ENCODE data around the gene SULT1A2.
"Not testable (repeated sequence)": the region's sequence is repeated elsewhere in the genome, so short reads cannot be mapped to it uniquely, and the experiment has no call there.

The SULT1A2 gene

DNA sequence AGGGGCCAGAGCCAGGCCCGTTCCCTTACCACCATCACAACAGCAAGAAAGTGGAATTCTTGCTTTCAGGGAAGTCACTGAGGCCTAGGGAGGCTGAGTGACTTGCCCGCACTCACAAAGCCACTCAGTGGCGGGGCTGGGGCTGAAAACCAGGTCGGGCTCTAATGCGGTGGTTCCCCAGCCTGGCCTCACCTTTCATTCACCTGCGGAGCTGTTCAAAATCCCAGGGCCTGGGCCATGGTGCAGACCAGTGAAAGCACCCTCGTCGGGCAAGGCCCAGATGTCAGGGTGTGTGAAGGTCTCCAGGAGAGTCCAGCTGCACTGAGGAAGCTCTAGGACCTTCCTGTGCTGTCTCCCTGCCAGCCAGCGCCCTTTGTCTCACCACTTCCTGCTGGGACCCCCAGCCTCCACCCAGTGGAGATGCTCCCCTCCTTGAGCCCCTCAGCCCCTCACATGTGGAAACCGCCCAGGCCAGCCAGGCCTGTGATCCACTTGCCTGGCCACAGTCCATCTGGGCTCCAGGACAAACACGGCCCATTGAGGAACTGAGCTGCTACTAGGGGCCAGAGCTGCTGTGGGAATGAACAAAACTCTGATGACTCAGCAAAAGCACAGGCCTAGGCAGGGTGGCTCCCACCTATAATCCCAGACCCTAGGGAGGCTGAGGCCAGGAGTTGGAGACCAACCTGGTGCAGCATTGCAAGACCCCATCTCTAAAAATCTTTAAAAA is 12.2 kb upstream of the SULT1A2 start:
- FAIRE-seq, result not testable (repeated sequence)

- FAIRE-seq, result not testable (repeated sequence)
Measured at GRCh38 chr16:28608496-28608808, 11.6 kb upstream of the SULT1A2 start.

- FAIRE-seq, result not testable (repeated sequence)
Measured at GRCh38 chr16:28607681-28608495, 11.0 kb upstream of the SULT1A2 start.

- FAIRE-seq, result no peak
Measured at GRCh38 chr16:28607116-28607623, 10.3 kb upstream of the SULT1A2 start.

DNA sequence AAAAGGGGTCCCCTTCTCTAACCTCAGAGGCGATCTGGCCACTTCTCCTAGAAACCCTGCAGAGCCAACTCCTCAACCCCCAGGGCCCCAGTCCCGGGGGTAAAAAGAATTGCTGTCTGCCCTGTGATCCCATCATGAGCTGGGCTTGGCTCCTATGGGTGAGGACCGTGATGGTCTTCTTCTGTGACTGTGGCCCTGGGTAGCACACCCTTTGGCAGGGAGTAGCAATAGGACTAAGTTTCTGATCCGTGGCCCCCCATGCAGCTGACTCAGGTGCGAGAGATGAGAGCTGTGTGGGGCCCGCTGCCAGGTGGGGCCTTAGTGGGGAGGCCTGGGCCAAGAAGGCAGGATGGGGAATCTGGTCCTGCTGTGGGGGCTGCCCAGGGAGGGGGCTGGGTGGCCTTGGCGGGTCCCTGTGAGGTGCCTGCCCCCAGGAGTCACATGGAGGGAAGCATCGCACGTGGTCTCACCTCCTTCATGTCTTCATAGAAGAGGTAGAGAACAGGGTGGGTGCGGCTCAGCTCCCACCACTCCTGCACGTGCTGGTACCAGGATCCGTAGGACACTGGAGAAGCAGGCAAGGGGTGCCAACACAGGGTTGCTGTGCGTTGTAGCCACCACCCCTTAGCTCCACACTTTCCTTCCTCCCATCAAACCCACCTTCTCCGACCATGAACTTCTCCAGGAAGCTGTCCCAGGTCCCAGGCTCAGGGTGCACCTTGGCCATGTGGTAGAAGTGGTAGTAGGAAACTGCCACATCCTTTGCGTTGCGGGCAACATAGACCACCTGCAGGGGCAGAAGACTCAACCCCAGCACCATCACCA is 9.7 kb upstream of the SULT1A2 start:
- no peak for FAIRE-seq

DNA sequence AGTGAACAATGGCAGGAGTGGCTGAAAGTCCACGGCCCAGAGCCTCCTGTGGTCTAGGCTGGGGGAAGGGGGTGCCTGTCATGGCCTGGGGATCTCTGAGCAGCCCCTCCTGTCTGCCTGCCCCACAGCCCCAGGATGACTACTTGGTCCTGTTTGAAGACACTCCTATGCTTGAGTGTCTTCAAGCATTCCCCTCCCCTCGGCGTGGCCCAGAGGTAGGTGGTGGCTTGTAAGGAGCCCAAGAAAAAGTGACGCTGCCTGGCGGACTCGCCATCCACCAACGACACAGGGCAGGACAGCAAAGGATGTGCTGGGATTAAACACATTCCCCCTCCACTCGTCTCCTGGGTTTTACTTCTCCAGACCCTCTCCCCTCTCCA is 7.3 kb upstream of the SULT1A2 start:
- FAIRE-seq, result no peak

- FAIRE-seq, result no peak
Measured at GRCh38 chr16:28603381-28604185, 6.7 kb upstream of the SULT1A2 start.

DNA sequence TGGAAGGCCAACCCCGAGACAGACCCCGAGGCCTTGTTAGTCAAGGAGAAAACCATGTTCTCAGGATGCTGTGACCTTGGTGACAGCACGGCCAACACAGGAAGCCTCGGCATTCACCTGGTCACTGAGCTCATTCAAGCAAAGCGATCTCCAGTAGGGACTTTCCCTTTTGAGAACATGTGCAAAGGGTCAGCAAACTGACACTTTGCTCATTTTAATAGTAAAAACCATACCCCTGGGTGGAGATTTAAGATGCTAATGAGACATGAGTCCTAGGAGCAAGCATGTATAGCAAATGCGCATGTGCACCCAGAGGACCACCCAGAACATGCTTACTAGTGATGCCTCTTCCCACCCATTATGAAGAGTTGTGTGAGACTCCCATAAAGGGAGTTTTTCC is 5.7 kb upstream of the SULT1A2 start:
- no peak for FAIRE-seq

- FAIRE-seq, result not testable (repeated sequence)
Measured at GRCh38 chr16:28602062-28602461, 5.2 kb upstream of the SULT1A2 start.

- not testable (repeated sequence) for FAIRE-seq
Measured at GRCh38 chr16:28601589-28601988, 4.7 kb upstream of the SULT1A2 start.

DNA sequence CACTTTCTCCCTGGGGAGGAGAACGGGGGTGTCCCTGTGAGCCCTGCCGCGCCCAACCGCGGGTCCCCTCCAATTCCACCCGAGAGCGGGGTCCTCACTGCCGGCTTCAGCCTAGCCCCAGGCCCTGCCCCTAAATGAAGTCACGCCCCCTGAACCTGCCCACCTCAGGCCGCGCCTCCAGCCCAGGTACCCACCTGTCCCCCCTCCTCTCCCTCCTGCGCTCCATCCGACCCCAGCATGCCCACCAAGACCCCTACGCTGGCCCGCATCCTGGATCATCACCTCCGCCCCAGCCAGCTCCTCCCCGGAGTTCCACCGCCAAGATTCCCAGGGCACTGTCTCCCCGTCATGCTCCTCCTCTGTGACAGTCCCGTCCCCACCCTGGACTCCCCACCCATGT is 4.1 kb upstream of the SULT1A2 start:
- FAIRE-seq, result not testable (repeated sequence)

- FAIRE-seq, result peak; percentile 82
Measured at GRCh38 chr16:28599377-28600285, 2.8 kb upstream of the SULT1A2 start.

GRCh38 chr16:28597692-28598261 is 927 bp upstream of the SULT1A2 start:
- no peak for FAIRE-seq

DNA sequence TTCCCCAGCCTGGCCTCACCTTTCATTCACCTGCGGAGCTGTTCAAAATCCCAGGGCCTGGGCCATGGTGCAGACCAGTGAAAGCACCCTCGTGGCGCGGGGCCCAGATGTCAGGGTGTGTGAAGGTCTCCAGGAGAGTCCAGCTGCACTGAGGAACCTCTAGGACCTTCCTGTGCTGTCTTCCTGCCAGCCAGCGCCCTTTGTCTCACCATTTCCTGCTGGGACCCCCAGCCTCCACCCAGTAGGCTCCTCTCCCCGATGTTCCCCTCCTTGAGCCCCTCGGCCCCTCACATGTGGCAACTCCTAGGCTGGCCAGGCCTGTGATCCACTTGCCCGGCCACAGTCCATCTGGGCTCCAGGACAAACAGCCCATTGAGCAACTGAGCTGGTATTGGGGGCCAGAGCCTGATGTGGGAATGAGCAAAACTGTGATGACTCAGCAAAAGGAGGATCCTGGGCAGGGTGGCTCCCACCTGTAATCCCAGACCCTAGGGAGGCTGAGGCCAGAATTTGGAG is 677 bp downstream of the SULT1A2 start:
- no peak for FAIRE-seq

DNA sequence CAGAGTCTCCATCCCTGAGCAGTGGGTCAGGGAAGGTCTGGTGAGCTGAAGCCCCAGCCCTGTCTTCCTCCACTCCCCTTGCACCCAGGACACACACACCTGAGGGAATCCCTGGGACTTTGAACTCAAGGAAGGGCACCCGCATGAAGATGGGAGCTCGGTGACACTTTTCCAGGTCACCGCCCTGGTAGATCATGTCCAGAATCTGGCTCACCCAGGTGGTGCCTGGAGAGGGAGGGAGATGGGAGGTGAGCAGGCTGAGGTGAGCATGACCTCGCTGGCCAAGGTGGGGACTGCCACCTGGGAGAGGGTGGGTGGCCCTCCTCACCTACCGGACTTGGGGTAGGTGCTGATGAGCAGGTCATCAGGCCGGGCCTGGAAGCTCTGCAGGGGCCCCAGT is 1.4 kb downstream of the SULT1A2 start:
- FAIRE-seq, result not testable (repeated sequence)

- no peak for FAIRE-seq
Measured at GRCh38 chr16:28592979-28593553, 3.8 kb downstream of the SULT1A2 start.

DNA sequence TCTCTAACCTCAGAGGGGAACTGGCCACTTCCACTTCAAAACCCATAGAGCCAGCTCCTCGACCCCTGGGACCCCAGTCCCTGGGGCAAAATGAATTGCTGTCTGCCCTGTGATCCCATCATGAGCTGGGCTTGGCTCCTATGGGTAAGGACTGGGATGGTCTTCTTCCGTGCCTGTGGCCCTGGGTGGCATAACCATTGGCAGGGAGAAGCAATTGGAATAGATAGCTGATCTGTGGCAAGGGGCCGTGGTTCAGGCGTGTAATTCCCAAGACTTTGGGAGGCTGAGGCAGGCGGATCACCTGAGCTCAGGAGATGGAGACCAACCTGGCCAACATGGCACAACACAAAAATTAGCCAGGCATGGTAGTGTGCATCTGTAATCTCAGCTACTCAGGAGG is 4.3 kb downstream of the SULT1A2 start:
- FAIRE-seq, result no peak

DNA sequence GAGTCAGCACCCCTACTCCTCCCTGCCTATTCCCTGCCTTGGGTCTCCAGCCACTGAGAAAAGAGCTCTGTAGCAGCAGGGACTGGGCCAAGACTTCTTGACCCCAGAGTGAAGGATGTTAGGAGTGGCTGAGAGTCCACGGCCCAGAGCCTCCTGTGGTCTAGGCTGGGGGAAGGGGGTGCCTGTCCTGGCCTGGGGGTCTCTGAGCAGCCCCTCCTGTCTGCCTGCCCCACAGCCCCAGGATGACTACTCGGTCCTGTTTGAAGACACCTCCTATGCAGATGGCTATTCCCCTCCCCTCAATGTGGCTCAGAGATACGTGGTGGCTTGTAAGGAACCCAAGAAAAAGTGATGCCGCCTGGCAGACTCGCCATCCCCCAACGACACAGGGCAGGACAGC is 5.5 kb downstream of the SULT1A2 start:
- no peak for FAIRE-seq

GRCh38 chr16:28590384-28591340 is 6.2 kb downstream of the SULT1A2 start:
- FAIRE-seq, result no peak

Measured in colon (tissue), 2 donors.